Omental fat pad (tissue), 4 donors: ENCODE measurements around the gene TUBGCP2. TPM values are rescaled to one million over a fixed set of nuclear protein-coding genes. Genes with fewer than 3 reads are reported as not detected.

Source experiments
- ATAC-seq: fragments of 150-250 bp; one replicate; pipeline ENCODE4 v1.9.1; 2016; ENCODE audit warnings: mild to moderate bottlenecking, moderate library complexity; ENCODE audit not compliant: low FRiP score
- DNase-seq: peaks from one replicate; pipeline ENCODE4 v3.0.0-alpha.2; 2019; ENCODE audit warnings: low spot score
- total RNA-seq, 4 donors: library from RNA; depleted of rRNA; stranded (reverse); fragments of >200 nt; gene quantifications; one replicate each; pipeline ENCODE4 v1.1.0, GENCODE V29; 2016
- TF ChIP-seq, protein P1 (sequence below), 3 donors: fragments of 450-650 bp; IDR thresholded peaks; one replicate each; pipeline ENCODE4 v1.5.1; 2016 to 2017; ENCODE audit warnings: antibody characterized with exemption in 3 of 3, mild to moderate bottlenecking in 3 of 3, moderate library complexity in 2 of 3

The TUBGCP2 gene
- total RNA-seq, 4 donors from 2014 or later: 29.0 to 44.5 (median 36.3) TPM

DNA sequence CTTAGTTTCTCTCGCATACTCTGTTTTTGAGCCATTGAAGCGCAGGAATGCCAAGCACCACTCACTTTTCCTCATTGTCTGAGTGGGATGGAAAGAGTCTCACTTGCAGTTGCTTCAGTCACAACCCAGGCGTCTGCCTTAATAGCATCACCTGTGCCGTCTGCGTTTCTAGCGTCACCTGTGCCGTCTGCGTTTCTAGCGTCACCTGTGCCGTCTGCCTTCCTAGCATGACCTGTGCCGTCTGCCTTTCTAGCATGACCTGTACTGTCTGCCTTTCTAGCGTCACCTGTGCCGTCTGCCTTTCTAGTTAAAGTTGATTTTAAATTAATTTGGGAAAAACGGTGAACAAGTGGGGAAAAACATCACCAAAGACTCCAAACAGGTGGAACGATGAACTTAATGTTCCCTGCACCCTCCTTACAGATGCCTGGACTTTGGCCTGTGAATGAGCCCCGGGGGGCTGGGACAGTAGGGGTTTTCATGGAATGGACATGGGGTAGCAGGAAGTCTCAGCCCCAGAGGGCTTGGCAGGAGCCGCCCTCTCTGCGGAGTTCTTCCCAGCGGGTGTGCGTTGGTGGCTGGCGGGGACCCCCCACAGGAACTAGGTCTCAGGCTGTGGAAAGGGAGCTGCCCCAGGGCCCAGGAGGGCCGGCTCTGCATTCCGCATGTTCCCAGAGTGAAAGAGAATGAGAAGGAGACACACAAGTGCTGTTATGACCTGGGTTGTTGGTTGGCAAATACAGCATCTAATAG is 3.5 kb upstream of the TUBGCP2 start:
- no peak for DNase-seq
- ATAC-seq: no peak
- TF ChIP-seq, protein P1, sequence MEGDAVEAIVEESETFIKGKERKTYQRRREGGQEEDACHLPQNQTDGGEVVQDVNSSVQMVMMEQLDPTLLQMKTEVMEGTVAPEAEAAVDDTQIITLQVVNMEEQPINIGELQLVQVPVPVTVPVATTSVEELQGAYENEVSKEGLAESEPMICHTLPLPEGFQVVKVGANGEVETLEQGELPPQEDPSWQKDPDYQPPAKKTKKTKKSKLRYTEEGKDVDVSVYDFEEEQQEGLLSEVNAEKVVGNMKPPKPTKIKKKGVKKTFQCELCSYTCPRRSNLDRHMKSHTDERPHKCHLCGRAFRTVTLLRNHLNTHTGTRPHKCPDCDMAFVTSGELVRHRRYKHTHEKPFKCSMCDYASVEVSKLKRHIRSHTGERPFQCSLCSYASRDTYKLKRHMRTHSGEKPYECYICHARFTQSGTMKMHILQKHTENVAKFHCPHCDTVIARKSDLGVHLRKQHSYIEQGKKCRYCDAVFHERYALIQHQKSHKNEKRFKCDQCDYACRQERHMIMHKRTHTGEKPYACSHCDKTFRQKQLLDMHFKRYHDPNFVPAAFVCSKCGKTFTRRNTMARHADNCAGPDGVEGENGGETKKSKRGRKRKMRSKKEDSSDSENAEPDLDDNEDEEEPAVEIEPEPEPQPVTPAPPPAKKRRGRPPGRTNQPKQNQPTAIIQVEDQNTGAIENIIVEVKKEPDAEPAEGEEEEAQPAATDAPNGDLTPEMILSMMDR (IDR thresholded peaks at IDR 0.05): no peak

- TF ChIP-seq, protein P1 (IDR thresholded peaks at IDR 0.05): no peak
- DNase-seq (no peak), ATAC-seq (no peak)
Measured at GRCh38 chr10:133311570-133311969, 2.9 kb upstream of the TUBGCP2 start.

DNA sequence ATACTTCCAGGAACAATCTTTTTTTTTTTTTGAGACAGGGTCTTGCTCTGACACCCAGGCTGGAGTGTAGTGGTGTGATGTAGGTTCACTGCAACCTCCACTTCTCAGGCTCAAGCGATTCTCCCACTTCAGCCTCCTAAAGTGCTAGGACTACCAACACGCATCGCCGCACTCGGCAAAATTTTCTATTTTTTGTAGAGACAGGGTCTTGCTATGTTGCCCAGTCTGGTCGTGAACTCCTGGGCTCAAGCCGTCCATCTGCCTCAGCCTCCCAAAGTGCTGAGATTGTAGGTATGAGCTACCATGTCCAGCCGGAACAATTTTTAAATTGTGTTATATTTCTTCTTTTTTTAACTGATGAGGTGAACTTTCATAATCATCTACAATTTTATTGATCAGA is 2.1 kb upstream of the TUBGCP2 start:
- TF ChIP-seq, protein P1 (IDR thresholded peaks at IDR 0.05): no peak
- DNase-seq: no peak
- no peak for ATAC-seq

GRCh38 chr10:133310399-133310755 is 1.7 kb upstream of the TUBGCP2 start:
- TF ChIP-seq, protein P1 (IDR thresholded peaks at IDR 0.05): no peak
- no peak for DNase-seq
- no peak for ATAC-seq

DNA sequence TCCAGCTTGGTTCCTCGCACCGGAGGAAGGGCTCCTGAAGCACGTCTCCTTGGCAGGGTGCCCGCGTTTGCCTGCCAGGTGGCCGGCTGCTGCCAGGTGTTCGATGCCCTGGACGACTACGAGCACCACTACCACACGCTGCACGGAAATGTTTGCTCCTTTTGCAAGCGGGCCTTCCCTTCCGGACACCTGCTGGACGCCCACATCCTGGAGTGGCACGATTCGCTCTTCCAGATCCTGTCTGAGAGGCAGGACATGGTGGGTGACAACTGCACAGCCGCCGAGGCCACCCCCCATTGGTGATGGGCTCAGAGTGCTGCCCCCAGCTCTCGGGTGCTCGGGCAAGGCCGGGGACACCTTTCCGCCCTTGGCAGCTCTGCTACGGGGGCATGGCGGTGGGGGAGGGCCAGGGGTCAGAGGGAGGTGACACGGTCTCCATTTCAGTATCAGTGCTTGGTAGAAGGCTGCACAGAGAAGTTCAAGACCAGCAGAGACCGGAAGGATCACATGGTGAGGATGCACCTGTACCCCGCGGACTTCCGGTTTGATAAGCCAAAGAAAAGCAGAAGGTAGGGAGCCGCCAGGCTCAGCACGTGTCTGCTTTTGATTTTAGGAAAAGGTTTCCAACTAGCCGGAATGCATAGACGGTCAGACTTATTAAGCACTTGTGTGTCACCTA is 1.2 kb upstream of the TUBGCP2 start:
- DNase-seq: no peak
- ATAC-seq: no peak
- TF ChIP-seq, protein P1 (IDR thresholded peaks at IDR 0.05): no peak

GRCh38 chr10:133309100-133309719 is 538 bp upstream of the TUBGCP2 start:
- TF ChIP-seq, protein P1 (IDR thresholded peaks at IDR 0.05): no peak
- peak; percentile 94 for DNase-seq
- peak; percentile 97 for ATAC-seq
